ENCODE data around the gene SLC13A3. TPM values are rescaled to one million over a fixed set of nuclear protein-coding genes. Genes with fewer than 3 reads are reported as not detected.

Gene SLC13A3
- total RNA-seq, 1 donor: 3.0 TPM

DNA sequence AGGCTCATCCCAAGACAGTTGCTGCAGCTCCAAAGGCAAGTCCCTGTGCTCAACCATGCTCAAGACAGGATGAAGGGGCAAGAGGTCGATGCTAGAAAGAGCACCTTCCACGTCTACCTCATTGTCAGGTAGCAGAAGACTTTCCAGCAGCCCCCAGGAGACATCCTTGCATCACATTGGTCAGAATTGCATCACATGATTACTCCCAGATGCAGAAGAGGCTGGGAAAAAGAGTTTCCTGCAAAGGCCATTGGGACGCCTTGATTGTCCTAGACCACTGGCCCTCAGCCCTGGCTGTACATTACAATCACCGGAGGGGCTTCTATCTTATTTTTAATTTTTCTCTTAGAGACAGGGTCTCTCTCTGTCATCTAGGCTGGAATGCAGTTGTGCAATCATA is 120.6 kb downstream of the SLC13A3 start:
- no peak for DNase-seq (ENCODE audit: low read depth)
- TF ChIP-seq, protein P1, sequence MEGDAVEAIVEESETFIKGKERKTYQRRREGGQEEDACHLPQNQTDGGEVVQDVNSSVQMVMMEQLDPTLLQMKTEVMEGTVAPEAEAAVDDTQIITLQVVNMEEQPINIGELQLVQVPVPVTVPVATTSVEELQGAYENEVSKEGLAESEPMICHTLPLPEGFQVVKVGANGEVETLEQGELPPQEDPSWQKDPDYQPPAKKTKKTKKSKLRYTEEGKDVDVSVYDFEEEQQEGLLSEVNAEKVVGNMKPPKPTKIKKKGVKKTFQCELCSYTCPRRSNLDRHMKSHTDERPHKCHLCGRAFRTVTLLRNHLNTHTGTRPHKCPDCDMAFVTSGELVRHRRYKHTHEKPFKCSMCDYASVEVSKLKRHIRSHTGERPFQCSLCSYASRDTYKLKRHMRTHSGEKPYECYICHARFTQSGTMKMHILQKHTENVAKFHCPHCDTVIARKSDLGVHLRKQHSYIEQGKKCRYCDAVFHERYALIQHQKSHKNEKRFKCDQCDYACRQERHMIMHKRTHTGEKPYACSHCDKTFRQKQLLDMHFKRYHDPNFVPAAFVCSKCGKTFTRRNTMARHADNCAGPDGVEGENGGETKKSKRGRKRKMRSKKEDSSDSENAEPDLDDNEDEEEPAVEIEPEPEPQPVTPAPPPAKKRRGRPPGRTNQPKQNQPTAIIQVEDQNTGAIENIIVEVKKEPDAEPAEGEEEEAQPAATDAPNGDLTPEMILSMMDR (IDR thresholded peaks at IDR 0.05; ENCODE audit: insufficient read depth, low read length): no peak
- no peak overlapping the region for H3K4me3 ChIP-seq (ENCODE audit: low read depth, low read length)

- TF ChIP-seq, protein P1 (IDR thresholded peaks at IDR 0.05; ENCODE audit: insufficient read depth, low read length): no peak
- H3K4me3 ChIP-seq (ENCODE audit: low read depth, low read length): no peak overlapping the region
- peak; percentile 25 for DNase-seq (ENCODE audit: low read depth)
These were observed 127.4 kb downstream of the SLC13A3 start for GRCh38 chr20:46523696-46524328.

GRCh38 chr20:46523108-46523507 is 128.2 kb downstream of the SLC13A3 start:
- no peak for DNase-seq (ENCODE audit: low read depth)
- H3K4me3 ChIP-seq (ENCODE audit: low read depth, low read length): no peak overlapping the region
- TF ChIP-seq, protein P1 (IDR thresholded peaks at IDR 0.05; ENCODE audit: insufficient read depth, low read length): no peak

DNA sequence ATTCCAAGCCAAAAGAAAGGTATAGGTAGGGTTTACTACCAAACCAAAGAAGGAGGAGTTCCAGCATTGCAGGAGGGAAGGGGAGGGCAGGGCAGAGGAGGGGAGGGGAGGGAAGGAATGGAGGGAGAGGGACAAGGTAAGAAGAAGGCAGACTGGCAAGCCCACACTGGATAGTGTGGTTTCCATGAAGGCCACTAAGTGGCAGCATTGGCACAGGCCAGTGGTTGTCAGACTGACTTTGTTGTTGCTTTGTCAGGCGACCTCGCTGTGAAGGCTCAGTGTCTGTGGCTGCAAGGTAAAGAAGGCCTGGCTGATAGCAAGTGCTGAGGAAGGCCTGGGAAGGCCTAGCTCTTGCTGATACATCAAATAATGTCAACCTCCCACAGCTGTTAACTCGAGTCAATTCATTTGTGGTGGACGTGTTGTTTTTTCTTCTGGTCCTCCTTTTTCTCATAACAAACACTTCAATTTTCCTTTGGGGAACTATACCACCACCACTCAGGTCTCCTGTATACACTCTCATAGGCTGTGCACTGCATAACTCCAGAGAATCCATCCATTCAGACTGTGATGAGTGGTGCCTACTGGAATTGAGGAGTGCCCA is 130.2 kb downstream of the SLC13A3 start:
- TF ChIP-seq, protein P1 (IDR thresholded peaks at IDR 0.05; ENCODE audit: insufficient read depth, low read length): peak; percentile 70
- H3K4me3 ChIP-seq (ENCODE audit: low read depth, low read length): no peak overlapping the region
- peak; percentile 58 for DNase-seq (ENCODE audit: low read depth)

- TF ChIP-seq, protein P1 (IDR thresholded peaks at IDR 0.05; ENCODE audit: insufficient read depth, low read length): no peak
- DNase-seq (ENCODE audit: low read depth): no peak
- H3K4me3 ChIP-seq (ENCODE audit: low read depth, low read length): no peak overlapping the region
These were observed 130.7 kb downstream of the SLC13A3 start for GRCh38 chr20:46520540-46520939.

GRCh38 chr20:46519471-46520068 is 131.7 kb downstream of the SLC13A3 start:
- TF ChIP-seq, protein P1 (IDR thresholded peaks at IDR 0.05; ENCODE audit: insufficient read depth, low read length): no peak
- no peak overlapping the region for H3K4me3 ChIP-seq (ENCODE audit: low read depth, low read length)
- no peak for DNase-seq (ENCODE audit: low read depth)
